AG04449 (cell line): ENCODE measurements around the gene MYOM1.

Source experiments
- CTCF ChIA-PET: fragments of 350-600 bp; formaldehyde crosslinking; extraction: SDS; loops from one replicate; lab custom pipeline; 2021; ENCODE audit warnings: antibody characterized with exemption; lab: Yijun Ruan, JAX
- POLR2A ChIA-PET: fragments of 400-600, 350-600 bp; formaldehyde crosslinking; extraction: SDS; loops from one replicate; lab custom pipeline; 2020; ENCODE audit warnings: antibody characterized with exemption, inconsistent platforms; lab: Yijun Ruan, JAX
- DNase-seq: peaks from one replicate; pipeline ENCODE4 v3.0.0-alpha.2; 2010; ENCODE audit warnings: low read depth, low spot score
- H3K4me3 ChIP-seq: 2 replicates; pipeline ENCODE4 v1.5.1; 2011; ENCODE audit warnings: low read depth, mild to moderate bottlenecking, control low read depth, low read length
- CTCF ChIP-seq: IDR thresholded peaks from one replicate; pipeline ENCODE4 v1.5.1; 2011; ENCODE audit warnings: mild to moderate bottlenecking, moderate library complexity, low read length, control low read depth, inconsistent platforms; ENCODE audit not compliant: insufficient read depth; ENCODE audit errors: missing control alignments

The MYOM1 gene

DNA sequence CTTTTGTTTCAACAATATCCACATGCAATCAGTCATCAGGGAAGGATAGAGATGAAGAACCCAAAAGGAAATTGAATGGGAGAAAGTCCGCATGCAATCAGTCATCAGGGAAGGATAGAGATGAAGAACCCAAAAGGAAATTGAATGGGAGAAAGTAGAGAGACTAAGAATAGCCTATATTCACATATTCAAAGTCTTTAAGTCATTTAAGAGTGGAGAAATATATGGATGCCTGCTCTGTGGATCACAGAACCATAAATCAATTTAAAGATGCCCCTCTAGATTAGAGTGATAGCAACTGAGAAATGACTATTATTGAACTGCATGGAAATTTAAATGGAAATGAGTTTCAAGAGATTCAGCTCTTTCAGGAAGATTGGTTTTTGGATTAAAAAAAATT lies 116.8 kb downstream of the MYOM1 start:
- H3K4me3 ChIP-seq = no peak overlapping the region
- ChIA-PET POLR2A (no interaction called here), CTCF (no interaction called here)
- no peak for DNase-seq
- TF ChIP-seq CTCF = no peak

DNA sequence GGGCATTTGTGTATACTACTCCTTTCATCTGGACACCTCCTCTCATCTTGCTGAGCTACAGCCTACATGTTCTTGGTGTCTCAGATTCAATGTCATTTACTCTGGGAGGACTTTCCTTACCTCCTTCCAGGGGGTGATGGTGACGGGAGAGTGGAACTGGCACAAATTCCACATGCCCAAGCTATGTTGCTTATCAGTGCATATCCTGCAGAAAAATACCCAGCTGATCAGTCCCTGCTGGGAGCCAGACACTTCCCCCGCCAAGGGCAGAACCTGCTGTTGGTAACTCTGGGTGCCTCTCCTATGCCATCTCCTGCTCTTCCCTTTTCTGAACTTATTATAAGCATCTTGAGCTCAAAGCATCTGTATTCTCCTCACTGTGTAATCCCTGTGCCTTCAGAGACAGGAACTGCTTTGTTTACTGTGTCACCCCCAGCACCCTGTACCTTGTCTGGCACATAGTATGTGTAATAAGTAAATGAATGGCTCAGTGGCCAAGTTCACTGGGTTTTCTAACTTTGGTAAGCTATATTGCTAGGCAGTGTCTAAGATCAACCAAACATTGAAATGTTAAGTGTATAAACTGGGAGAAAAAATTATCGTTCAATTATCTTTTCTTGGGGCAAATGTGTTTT lies 119.2 kb downstream of the MYOM1 start:
- POLR2A ChIA-PET = no interaction called here
- H3K4me3 ChIP-seq = no peak overlapping the region
- DNase-seq = no peak
- no peak for TF ChIP-seq CTCF
- CTCF ChIA-PET = interaction anchor here (1.7 to 1.8 kb wide), 2 partner anchors 9 to 29 kb away, joined by 6 read pairs; no protein-coding TSS in a partner anchor

- CTCF ChIA-PET = no interaction called here
- DNase-seq = no peak
- H3K4me3 ChIP-seq = no peak overlapping the region
- POLR2A ChIA-PET = no interaction called here
- TF ChIP-seq CTCF = no peak
These were observed 120.4 kb downstream of the MYOM1 start for GRCh38 chr18:3099327-3099726.

- no peak for TF ChIP-seq CTCF
- ChIA-PET POLR2A (no interaction called here), CTCF (interaction anchor here (1.0 to 2.3 kb wide), 3 partner anchors 32 to 35 kb away, joined by 4 to 8 read pairs (median 4); no protein-coding TSS in a partner anchor)
- DNase-seq = no peak
- no peak overlapping the region for H3K4me3 ChIP-seq
These were observed 122.7 kb downstream of the MYOM1 start for GRCh38 chr18:3097082-3097481.

GRCh38 chr18:3095921-3096320 lies 123.8 kb downstream of the MYOM1 start:
- no peak for DNase-seq
- no peak overlapping the region for H3K4me3 ChIP-seq
- ChIA-PET CTCF (interaction anchor here (1.7 kb wide), 1 partner anchor 33 kb away, joined by 7 read pairs; no protein-coding TSS in a partner anchor), POLR2A (no interaction called here)
- TF ChIP-seq CTCF = no peak

DNA sequence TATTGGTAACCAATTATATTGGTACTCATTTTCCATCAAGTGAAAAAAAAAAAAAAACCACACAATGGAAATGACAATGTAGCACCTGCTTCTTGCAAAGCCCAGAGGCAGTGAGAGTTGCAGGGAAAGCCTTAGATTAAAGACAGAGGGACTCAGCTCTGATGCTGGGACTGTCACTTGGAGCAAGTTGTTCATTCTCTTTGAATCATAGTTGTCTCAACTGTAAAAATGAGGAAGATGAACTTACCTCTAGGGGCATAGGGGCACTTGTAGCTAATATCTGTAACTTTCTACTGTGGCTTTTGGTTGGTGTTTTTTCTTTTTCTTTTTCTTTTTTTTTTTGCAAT lies 125.5 kb downstream of the MYOM1 start:
- H3K4me3 ChIP-seq = no peak overlapping the region
- ChIA-PET POLR2A (no interaction called here), CTCF (interaction anchor here (1.2 kb wide), 1 partner anchor 33 kb away, joined by 4 read pairs; no protein-coding TSS in a partner anchor)
- DNase-seq = no peak
- TF ChIP-seq CTCF = no peak
